NCI-H2196 treated with DMSO at 0.1 percent for 48 hours (cell line): ENCODE data around the gene ENOX1.
"Not testable (repeated sequence)": the region's sequence is repeated elsewhere in the genome, so short reads cannot be mapped to it uniquely, and the experiment has no call there.

Experiments used
- DNase-seq: peaks from one replicate; lab custom pipeline; 2025; ENCODE audit not compliant: unreplicated experiment; lab: John Stamatoyannopoulos, UW

Gene ENOX1

GRCh38 chr13:43185226-43185625 is 601.5 kb downstream of the ENOX1 start:
- DNase-seq: no peak

DNA sequence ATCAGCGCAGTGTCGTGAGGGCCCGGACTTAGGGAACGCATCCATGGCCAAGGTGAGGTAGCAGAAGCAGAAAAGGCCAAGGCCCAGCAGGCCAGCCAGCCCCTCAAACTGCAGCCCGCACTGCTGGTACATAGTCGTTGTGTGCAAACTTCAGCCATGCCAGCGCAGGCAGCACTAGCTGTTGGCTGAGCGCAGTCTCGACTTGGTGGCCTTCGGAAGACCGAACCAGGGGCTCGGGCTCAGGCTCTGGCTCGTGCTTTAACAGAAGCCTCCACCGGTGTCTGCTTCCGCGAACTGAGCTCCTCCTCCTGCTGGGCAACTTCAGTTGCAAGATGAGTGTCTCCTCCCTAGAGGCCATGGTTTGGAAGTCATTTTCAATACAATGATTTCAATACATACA is 605.9 kb downstream of the ENOX1 start:
- DNase-seq: no peak

DNA sequence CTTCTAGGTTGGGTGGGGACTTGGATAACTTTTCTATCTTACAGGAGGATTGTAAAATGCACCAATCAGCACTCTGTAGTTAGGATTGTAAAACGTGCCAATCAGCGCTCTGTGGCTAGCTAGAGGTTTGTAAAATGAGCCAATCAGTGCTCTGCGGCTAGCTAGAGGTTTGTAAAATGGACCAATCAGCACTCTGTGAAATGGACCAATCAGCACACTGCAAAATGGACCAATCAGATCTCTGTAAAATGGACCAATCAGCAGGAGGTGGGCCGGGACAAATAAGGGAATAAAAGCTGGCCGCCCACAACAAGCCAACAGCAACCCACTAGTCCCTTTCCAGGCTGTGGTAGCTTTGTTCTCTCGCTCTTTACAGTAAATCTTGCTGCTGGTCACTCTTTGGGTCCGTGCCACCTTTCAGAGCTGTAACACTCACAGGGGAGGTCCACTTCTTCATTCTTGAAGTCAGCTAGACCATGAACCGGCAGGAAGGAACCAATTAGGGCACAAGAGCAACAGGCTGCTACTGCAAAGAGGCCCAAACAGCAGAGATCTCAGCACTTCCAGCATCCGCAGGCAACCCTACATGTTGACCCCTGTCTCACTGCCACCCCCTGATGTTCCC is 606.6 kb downstream of the ENOX1 start:
- no peak for DNase-seq

- no peak for DNase-seq
Measured at GRCh38 chr13:43171489-43171888, 615.3 kb downstream of the ENOX1 start.

GRCh38 chr13:43170506-43170905 is 616.3 kb downstream of the ENOX1 start:
- no peak for DNase-seq

GRCh38 chr13:43168434-43168833 is 618.3 kb downstream of the ENOX1 start:
- DNase-seq: not testable (repeated sequence)

GRCh38 chr13:43167731-43168130 is 619.0 kb downstream of the ENOX1 start:
- no peak for DNase-seq

GRCh38 chr13:43166644-43167457 is 619.9 kb downstream of the ENOX1 start:
- no peak for DNase-seq
